NCI-H460 (cell line): ENCODE data around the gene DYNLL2. TPM values are rescaled to one million over a fixed set of nuclear protein-coding genes. Genes with fewer than 3 reads are reported as not detected.
A peak's percentile ranks its signal among the peaks of the same experiment; 100 is the strongest.
"Not testable (repeated sequence)": the region's sequence is repeated elsewhere in the genome, so short reads cannot be mapped to it uniquely, and the experiment has no call there.

ENCODE experiments used
- DNase-seq: peaks from one replicate; pipeline ENCODE4 v3.0.0-alpha.2; 2016; ENCODE audit warnings: low read depth; ENCODE audit errors: extremely low read depth
- total RNA-seq: library from RNA; depleted of rRNA; stranded (reverse); fragments of >200 nt; shearing (Covaris generic); gene quantifications from 2 replicates; pipeline ENCODE4 v1.2.3, GENCODE V29; 2014

DYNLL2 gene
- total RNA-seq, 1 experiment from 2014 or later, result 9.8 TPM

DNA sequence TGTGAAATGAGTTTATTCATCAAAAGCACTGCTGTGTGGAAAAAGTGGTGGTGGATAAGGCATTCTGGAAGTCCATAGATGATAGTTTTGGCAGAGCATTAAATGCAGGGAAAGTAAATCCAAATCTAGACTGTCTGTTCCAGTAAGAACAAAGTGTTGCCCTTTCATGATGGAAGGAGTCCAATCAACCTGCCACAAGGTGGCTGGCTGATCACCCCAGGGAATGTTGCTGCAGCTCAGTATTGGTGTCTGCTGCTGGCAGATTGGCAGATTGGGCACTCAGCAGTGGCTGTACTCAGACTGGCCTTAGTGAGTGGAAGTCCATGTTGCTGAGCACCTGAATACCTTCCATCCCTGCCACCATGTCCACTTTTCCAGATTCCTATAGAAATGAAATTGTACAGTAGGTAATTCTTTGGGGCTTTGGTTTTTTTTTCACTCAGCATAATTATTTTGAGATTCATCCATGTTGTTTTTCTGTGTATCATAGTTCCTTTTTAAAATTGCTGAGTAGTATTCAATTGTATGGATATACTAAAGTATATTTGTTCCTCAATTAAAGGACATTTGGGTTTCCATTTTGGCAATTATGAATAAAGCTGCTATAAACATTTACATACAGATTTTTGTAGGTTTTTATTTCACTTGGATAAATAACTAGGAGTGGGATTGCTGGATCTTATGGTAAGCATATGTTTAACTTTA lies 14.3 kb downstream of the DYNLL2 start:
- DNase-seq, result no peak

DNA sequence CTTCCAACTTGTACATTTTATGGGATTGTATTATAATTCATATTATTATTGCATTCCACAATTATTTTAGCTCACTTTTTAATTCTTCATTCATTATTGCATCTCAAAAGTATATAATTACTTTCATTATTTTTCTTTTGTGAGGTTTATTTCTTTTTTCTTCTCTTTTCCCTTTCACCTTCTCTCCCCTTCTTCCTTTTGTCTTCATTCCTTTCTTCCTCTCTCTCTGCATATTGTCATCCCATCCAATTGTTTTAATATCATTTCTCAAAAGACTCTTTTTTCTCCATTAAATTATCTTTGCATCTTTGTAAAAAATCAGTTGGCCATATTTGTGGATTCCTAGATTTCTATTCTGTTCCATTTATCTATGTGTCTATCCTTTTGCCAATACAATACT lies 17.3 kb downstream of the DYNLL2 start:
- no peak for DNase-seq

DNA sequence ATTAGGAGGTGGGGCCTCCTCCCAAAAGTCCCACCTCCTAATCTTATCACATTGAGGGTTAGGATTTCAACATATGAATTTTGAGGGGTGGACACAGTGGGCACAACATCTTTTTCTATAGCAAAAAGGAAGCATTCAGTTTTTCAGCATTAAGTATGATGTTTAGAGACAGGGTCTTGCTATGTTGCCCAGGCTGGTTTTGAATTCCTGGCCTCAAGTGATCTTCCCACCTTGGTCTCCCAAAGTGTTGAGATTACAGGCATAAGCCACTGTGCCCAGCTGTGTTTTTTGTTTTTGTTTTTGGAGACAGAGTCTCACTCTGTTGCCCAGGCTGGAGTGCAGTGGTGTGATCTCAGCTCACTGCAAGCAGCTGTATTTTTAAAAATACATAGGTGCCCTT lies 18.7 kb downstream of the DYNLL2 start:
- DNase-seq, result not testable (repeated sequence)

DNA sequence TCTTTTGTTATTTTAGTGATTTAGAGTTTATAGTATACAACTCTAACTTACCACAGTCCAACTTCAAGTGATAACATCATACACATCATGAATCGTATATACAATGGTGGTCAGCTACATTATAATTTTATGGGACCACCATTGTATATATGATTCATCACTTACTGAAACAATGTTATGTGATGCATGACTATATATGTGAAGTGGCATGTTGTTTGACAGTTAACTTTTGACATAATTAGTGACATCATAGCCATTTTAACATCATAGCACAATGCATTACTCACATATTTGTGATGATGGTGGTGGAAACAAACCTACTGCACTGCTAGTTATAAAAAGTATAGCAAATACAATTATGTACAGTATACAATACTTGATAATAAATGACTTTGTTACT lies 21.9 kb downstream of the DYNLL2 start:
- DNase-seq, result no peak

DNA sequence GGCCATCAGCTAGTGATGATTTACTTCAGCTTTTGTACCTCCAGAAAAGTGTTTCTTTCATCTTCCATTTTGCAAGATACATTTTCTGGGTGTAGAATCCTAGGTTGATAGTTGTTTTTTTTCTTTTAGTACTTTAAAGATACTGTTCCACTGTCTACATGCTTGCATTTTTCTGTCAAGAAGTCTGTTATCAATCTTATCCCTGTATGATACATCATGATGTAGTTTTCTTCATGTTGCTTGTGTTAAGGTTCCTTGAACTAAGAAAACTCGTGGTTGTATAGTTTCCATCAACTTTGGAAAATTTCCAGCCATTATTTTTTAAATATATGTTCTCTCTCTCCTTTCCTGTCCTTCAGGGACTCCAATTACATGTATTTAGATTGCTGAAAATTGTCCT lies 24.1 kb downstream of the DYNLL2 start:
- no peak for DNase-seq

DNA sequence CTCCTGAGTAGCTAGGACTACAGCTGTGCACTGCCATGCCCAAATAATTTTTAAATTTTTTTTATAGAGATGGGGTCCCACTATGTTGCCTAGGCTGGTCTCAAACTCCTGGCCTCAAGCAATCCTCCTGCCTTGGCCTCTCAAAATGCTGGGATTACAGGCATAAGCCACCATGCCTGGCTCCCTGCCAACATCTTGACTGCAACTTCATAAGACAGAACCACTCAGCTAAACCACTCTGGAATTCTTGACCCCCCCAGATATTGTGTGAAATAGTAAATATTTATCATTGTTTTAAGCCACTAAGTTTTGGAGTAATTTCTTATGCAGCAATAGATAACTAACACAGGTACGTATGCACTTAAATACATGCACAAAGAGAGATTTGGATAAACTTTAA lies 26.0 kb downstream of the DYNLL2 start:
- no peak for DNase-seq

DNA sequence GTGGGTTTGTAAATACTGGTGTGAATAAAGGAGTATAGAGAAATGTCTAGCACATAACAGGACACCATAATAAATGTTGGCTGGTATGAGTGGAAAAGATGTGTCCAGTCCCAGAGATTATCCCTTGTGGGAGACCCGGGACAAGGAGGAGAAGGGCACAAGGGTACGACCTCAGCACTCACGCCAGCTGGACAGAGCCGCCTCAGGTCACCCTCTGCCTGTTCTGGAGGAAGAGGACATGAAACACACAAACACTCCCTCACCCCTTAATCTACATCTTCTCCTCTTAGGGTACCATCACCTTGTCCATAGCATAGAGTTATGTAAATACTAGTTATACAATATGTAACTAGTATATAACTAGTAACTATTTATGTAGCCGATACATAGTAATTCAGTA lies 26.8 kb downstream of the DYNLL2 start:
- DNase-seq, result no peak

DNA sequence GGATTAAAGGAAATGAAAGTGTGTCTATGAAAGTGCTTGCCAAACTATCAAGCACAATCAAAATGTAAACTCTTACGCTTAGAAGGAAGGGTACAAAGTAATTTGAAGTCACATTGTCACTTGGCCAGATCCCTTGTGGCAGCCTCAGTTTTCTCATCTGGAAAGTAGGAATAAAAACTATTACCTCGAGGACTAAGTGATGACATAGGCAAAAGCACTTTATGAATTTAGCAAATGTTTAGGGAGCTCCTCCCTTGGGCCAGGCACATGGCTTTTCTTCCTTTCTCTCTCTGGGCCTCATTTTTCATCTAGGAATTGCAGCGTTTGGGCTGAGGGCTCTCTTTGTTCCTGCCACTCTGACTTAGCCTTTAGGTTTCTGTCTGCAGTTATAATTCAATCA lies 28.5 kb downstream of the DYNLL2 start:
- no peak for DNase-seq

DNA sequence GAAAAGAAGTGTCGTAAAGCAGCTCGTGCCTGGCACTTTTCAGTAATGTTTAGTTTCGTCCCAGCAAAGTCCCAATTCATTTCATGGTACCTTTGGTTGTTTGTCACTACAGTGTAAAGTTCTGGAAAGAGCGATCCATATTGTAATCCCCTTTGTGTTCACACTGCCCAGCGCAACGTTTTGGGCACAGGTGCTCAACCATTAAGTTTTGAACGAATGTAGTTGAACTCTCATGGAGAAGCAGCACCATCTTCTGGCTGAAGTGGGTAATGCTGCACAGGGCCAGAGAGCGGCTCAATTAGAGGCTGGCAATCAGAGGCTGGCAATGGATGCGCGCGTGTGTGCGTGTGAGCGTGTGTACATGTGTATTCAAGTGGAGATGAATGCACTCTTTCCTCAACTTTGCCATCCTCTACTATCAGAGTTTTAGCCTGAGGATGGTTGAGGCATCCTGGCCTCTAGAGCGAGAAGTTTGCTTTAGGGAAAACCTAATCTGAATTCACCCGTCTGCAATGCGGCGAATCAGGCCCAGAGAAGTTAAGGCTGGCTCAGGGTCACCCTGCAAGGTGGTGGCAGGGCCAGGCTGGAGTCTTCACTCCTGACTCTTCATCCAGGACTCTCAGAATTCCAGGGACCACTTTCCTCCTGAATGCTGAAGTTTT lies 29.9 kb downstream of the DYNLL2 start:
- DNase-seq, result peak; percentile 75

DNA sequence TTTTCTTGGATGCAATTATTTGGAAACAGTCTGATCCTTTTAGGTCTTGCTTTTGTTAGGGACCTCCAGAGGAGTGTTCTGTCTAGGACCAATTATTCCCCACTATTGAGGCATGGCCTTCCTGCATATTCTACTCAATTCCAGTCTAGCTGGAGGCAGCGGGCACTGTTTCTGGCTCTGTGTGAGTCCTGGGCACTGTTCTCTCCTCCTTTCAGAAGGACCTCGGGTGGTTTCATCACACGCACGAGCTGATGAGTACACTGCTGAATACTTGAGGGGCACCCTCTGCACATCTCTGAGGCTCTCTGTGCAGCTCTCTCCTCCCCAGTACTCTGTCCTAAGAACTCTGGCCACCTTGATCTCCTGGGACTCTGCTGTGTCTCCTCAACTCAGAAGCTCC lies 30.7 kb downstream of the DYNLL2 start:
- no peak for DNase-seq

DNA sequence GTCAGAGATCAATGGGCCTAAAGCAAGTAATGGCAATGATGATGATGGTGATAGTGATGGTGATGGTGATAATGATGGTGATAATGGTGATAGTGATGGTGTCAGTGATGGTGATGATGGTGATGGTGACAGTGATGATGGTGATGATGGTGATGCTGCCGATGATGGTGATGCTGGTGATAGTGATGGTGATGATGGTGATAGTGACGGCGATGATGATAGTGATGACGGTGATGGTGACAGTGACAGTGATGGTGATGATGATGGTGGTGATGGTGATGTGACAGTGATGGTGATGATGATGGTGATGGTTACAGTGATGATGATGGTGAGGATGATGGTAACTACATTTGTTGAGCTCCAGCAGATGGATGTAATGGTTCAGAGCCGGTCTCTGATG lies 34.2 kb downstream of the DYNLL2 start:
- DNase-seq, result no peak

DNA sequence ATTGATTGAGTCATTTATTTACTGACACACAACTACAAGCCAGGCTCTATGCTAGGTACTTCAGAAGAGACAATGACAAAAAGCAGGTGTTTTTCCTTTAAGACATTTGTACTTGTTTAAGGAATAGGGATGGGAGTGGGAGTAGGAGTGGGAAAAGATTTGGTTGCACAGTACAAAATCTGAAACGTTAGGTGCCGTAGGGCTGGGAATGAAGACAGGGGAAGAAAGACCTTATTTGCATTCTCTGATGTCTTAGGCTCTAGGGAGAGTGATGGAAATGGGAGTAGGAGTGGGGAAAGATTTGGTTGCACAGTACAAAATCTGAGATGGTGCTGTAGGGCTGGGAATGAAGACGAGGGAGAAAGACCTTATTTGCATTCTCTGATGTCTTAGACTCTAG lies 36.3 kb downstream of the DYNLL2 start:
- DNase-seq, result no peak

DNA sequence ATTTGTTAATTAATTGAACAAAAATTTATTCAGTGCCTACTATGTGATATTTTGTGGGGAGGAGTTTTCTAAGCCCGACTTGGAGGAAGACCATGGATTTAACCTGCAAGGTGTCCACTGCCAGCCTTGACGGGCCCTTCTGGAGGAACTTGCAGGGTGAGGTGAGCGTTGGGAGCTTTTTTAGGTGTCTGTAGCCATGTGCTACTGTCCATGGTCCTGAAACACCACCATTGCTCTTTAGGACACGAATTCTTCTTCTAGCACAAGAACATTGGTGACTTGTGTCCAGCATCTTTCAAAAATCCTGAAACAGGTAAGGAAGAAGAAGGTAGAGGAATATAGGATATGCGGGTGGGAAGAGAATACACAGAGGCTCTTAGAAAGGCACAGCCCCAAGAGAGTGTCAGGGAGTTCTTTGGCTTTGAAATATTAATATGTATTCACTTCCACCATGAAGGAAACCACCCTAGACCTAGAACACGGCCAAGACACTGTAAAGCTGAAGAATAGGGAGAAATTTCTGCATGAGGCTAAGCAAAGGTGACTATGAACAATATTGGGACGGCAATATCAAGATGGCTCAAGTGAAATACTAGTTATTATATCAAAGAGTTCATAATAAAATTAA lies 37.1 kb downstream of the DYNLL2 start:
- peak; percentile 44 for DNase-seq

DNA sequence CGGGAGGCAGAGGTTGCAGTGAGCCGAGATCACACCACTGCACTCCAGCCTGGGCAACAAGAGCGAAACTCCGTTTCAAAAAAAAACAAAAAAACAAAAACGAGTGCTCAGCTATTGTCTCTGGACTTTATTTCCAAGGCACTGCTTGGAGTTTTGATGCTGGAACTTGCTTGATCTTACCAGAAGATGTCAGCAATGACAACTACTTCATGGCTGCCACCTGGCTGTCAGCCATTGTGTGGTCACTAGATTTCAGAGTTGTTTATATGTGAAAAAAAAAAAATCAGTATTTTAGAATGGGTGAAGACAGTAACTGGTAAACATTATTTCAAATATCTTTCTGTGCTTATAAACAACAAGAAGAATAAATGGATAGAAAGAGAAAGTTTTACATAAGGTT lies 38.7 kb downstream of the DYNLL2 start:
- DNase-seq, result peak; percentile 21

DNA sequence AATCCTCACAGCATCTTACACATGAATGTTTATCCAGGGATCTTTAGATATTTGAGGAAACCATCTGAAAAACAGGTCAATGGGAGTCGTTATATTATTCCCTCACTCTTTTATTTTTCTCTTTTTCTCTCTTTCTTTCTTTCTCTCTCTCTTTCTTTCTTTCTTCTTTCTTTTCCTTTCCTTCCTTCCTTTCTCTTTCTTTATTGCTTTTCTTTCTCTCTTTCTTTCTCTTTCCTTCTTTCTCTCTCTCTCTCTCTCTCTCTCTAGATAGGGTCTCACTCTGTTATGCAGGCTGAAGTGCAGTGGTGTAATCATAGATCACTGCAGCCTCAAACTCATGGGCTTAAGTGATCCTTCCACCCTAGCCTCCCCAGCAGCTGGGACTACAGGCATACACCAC lies 44.6 kb downstream of the DYNLL2 start:
- no peak for DNase-seq

DNA sequence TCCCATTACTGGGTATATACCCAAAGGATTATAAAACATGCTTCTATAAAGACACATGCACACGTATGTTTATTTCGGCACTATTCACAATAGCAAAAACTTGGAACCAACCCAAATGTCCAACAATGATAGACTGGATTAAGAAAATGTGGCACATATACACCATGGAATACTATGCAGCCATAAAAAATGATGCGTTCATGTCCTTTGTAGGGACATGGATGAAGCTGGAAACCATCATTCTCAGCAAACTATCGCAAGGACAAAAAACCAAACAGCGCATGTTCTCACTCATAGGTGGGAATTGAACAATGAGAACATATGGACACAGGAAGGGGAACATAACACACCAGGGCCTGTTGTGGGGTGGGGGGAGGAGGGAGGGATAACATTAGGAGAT lies 49.5 kb downstream of the DYNLL2 start:
- DNase-seq, result not testable (repeated sequence)

DNA sequence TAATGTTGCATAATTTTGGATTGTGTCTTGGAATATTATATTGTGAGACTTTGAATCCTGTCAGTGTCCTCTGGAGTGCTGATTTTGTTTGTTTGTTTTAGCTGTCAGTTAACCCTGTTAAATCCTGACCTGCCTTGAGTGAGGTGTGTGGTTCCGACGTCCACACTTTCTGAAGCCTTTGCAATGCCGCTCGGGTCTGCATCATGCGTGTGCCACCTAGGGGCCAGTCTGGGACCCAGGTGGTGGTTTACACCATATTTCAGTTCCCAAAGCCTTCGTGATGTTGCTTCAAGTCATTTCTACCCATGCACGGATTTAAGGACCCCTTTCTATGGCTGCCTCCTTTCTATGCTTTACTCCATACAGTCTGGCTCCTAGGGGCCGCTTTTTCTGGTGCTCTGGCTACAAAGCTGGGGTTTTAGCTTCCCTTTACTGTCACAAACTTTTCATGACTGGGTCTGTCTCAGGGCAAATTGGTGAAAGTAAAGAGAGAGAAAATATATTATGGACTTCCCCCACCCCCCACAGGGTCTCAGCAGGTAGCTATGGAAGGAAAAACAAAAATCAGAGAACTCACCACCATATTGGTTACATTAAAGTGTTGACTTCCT lies 53.6 kb downstream of the DYNLL2 start:
- DNase-seq, result peak; percentile 4

DNA sequence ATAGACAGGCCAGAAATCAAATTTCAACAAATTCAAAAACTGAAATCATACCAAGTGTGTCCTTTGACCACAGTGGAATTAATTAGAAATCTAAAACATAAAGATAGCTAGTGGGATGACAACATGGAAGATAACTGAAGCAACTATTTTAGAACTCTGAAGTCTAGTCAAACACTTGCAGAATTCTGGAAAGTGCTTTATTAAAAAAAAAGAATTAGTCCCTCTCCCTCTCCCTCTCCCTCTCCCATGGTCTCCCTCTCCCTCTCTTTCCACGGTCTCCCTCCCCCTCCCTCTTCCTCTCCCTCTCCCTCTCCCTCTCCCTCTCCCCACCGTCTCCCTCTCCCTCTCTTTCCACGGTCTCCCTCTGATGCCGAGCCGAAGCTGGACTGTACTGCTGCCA lies 58.3 kb downstream of the DYNLL2 start:
- no peak for DNase-seq

DNA sequence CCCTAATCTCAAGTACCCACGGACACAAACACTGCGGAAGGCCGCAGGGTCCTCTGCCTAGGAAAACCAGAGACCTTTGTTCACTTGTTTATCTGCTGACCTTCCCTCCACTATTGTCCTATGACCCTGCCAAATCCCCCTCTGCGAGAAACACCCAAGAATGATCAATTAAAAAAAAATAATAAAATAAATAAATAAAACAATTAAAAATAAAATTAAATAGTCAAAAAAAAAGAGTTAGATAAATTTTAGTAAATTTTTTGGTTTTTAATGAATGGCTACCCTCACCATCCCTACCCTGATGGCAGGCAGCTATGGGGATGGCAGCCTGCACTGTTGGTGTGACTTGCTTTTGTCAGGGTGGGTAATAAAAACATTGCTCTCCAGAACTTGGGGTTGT lies 60.1 kb downstream of the DYNLL2 start:
- DNase-seq, result not testable (repeated sequence)

DNA sequence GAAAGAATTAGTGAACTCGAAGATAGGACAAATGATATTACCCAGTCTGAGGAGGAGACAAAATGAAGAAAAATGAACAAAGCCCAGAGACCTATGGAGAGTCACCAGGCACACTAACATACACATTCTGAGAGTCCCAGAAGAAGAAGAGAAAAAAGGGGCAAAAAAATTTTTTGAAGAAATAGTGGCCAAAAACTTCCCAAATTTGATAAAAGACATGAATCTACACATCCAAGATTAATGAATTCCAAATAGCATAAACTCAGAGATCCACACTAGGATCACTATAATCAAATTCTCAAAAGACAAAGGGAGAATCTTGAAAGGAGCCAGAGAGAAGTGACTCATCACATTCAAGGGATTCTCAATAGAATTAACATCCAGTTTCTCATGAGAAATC lies 61.6 kb downstream of the DYNLL2 start:
- no peak for DNase-seq
